ENCODE results near the gene SATL1.

The SATL1 gene

GRCh38 chrX:85140964-85141363 lies 102.6 kb downstream of the SATL1 start:
- H3K27me3 ChIP-seq (ENCODE audit: insufficient read depth, low read depth, severe bottlenecking), result no peaks in the 10 kb centered on the region
- H3K27ac ChIP-seq, result no peak overlapping the region
- H3K4me3 ChIP-seq (ENCODE audit: low read depth, low read length), result no peak overlapping the region
- no peak for TF ChIP-seq CTCF (IDR thresholded peaks at IDR 0.05; ENCODE audit: low read depth, low read length)
- H3K36me3 ChIP-seq, result no peaks in the 10 kb centered on the region
- no peak for DNase-seq
- no peaks in the 10 kb centered on the region for H3K9me3 ChIP-seq (ENCODE audit: severe bottlenecking)

GRCh38 chrX:85139422-85139821 lies 104.2 kb downstream of the SATL1 start:
- H3K27me3 ChIP-seq (ENCODE audit: insufficient read depth, low read depth, severe bottlenecking), result no peaks in the 10 kb centered on the region
- no peak overlapping the region for H3K4me3 ChIP-seq (ENCODE audit: low read depth, low read length)
- H3K9me3 ChIP-seq (ENCODE audit: severe bottlenecking), result no peaks in the 10 kb centered on the region

GRCh38 chrX:85136409-85136808 lies 107.2 kb downstream of the SATL1 start:
- no peaks in the 10 kb centered on the region for H3K9me3 ChIP-seq (ENCODE audit: severe bottlenecking)
- no peaks in the 10 kb centered on the region for H3K27me3 ChIP-seq (ENCODE audit: insufficient read depth, low read depth, severe bottlenecking)
- no peak overlapping the region for H3K4me3 ChIP-seq (ENCODE audit: low read depth, low read length)
- no peak for DNase-seq
- H3K27ac ChIP-seq, result no peak overlapping the region
- no peak for TF ChIP-seq CTCF (IDR thresholded peaks at IDR 0.05; ENCODE audit: low read depth, low read length)
- H3K36me3 ChIP-seq, result no peaks in the 10 kb centered on the region

More at GRCh38 chrX:85139422-85139821, 104.2 kb downstream of the SATL1 start:
- no peak for TF ChIP-seq CTCF (IDR thresholded peaks at IDR 0.05; ENCODE audit: low read depth, low read length)
- H3K27ac ChIP-seq, result no peak overlapping the region
- no peaks in the 10 kb centered on the region for H3K36me3 ChIP-seq
- no peak for DNase-seq

GRCh38 chrX:85115252-85115651 lies 128.3 kb downstream of the SATL1 start:
- Histone ChIP-seq H3K27me3 (ENCODE audit: insufficient read depth, low read depth, severe bottlenecking) (peaks cover 2% of the 10 kb centered on the region), H3K27ac (no peak overlapping the region), H3K36me3 (no peaks in the 10 kb centered on the region), H3K4me3 (ENCODE audit: low read depth, low read length) (no peak overlapping the region), H3K9me3 (ENCODE audit: severe bottlenecking) (no peaks in the 10 kb centered on the region)
- no peak for DNase-seq
- TF ChIP-seq CTCF (IDR thresholded peaks at IDR 0.05; ENCODE audit: low read depth, low read length), result no peak

- H3K27ac ChIP-seq, result no peak overlapping the region
- no peak overlapping the region for H3K4me3 ChIP-seq (ENCODE audit: low read depth, low read length)
- H3K36me3 ChIP-seq, result no peaks in the 10 kb centered on the region
- H3K9me3 ChIP-seq (ENCODE audit: severe bottlenecking), result no peaks in the 10 kb centered on the region
- no peaks in the 10 kb centered on the region for H3K27me3 ChIP-seq (ENCODE audit: insufficient read depth, low read depth, severe bottlenecking)
- no peak for DNase-seq
- TF ChIP-seq CTCF (IDR thresholded peaks at IDR 0.05; ENCODE audit: low read depth, low read length), result no peak
These were observed 128.8 kb downstream of the SATL1 start for GRCh38 chrX:85114776-85115175.

GRCh38 chrX:85114171-85114570 lies 129.4 kb downstream of the SATL1 start:
- H3K27me3 ChIP-seq (ENCODE audit: insufficient read depth, low read depth, severe bottlenecking), result no peaks in the 10 kb centered on the region
- no peaks in the 10 kb centered on the region for H3K36me3 ChIP-seq
- no peak for TF ChIP-seq CTCF (IDR thresholded peaks at IDR 0.05; ENCODE audit: low read depth, low read length)
- H3K4me3 ChIP-seq (ENCODE audit: low read depth, low read length), result no peak overlapping the region
- no peak for DNase-seq
- no peak overlapping the region for H3K27ac ChIP-seq
- no peaks in the 10 kb centered on the region for H3K9me3 ChIP-seq (ENCODE audit: severe bottlenecking)

Measured in WERI-Rb-1 (cell line).